Trophoblast cell (in vitro differentiated cells and primary cell): Measurements from ENCODE around the gene DNAJC18.

Experiments
- DNase-seq, 2 donors: peaks; one replicate each; pipeline ENCODE4 v3.0.0-alpha.2; 2016
- H2AFZ ChIP-seq: 2 replicates; pipeline ENCODE4 v1.6.1; 2013; ENCODE audit warnings: low read length, moderate library complexity, mild to moderate bottlenecking; ENCODE audit not compliant: insufficient read depth, poor library complexity
- H2AK5ac ChIP-seq: 2 replicates; pipeline ENCODE4 v1.6.1; 2013; ENCODE audit warnings: mild to moderate bottlenecking, low read length
- H2BK120ac ChIP-seq: 2 replicates; pipeline ENCODE4 v1.6.1; 2013; ENCODE audit warnings: low read length, mild to moderate bottlenecking, moderate library complexity; ENCODE audit not compliant: insufficient read depth, poor library complexity
- H2BK12ac ChIP-seq: 2 replicates; pipeline ENCODE4 v1.6.1; 2013; ENCODE audit warnings: mild to moderate bottlenecking, low read length, moderate library complexity
- H2BK5ac ChIP-seq: 2 replicates; pipeline ENCODE4 v1.6.1; 2013; ENCODE audit warnings: low read length, low read depth, moderate library complexity, mild to moderate bottlenecking; ENCODE audit not compliant: poor library complexity
- H3K14ac ChIP-seq: 2 replicates; pipeline ENCODE4 v1.6.1; 2013; ENCODE audit warnings: mild to moderate bottlenecking, low read length
- H3K18ac ChIP-seq: 2 replicates; pipeline ENCODE4 v1.6.1; 2013; ENCODE audit warnings: mild to moderate bottlenecking, low read length
- H3K23ac ChIP-seq: 2 replicates; pipeline ENCODE4 v1.6.1; 2013; ENCODE audit warnings: low read length
- H3K27ac ChIP-seq: 2 replicates; pipeline ENCODE4 v1.5.1; 2013; ENCODE audit warnings: low read depth, mild to moderate bottlenecking, inconsistent platforms, low read length, moderate library complexity
- H3K27me3 ChIP-seq: 2 replicates; pipeline ENCODE4 v1.6.1; 2013; ENCODE audit warnings: inconsistent platforms, mild to moderate bottlenecking, low read length, moderate library complexity; ENCODE audit not compliant: insufficient read depth
- H3K36me3 ChIP-seq, 2 experiments: 1 replicate in 1 of 2; 2 replicates in 1 of 2; pipeline ENCODE4 v1.6.1; 2013; ENCODE audit warnings: low read length in 2 of 2, mild to moderate bottlenecking in 2 of 2, moderate library complexity in 1 of 2; ENCODE audit not compliant: insufficient read depth in 2 of 2, control insufficient read depth in 1 of 2
- H3K4ac ChIP-seq: 2 replicates; pipeline ENCODE4 v1.6.1; 2013; ENCODE audit warnings: low read depth, mild to moderate bottlenecking, low read length, moderate library complexity
- H3K4me1 ChIP-seq, 2 experiments: 1 replicate in 1 of 2; 2 replicates in 1 of 2; pipeline ENCODE4 v1.6.1; 2013; ENCODE audit warnings: low read length in 2 of 2, mild to moderate bottlenecking in 2 of 2, moderate library complexity in 1 of 2; ENCODE audit not compliant: insufficient read depth in 2 of 2, control insufficient read depth in 1 of 2
- H3K4me2 ChIP-seq: 2 replicates; pipeline ENCODE4 v1.6.1; 2013; ENCODE audit warnings: inconsistent platforms, mild to moderate bottlenecking, low read length, moderate library complexity
- H3K4me3 ChIP-seq: 2 replicates; pipeline ENCODE4 v1.5.1; 2013; ENCODE audit warnings: mild to moderate bottlenecking, low read depth, low read length, inconsistent platforms
- H3K79me1 ChIP-seq: one replicate; pipeline ENCODE4 v1.6.1; 2013; ENCODE audit warnings: low read length
- H3K79me2 ChIP-seq: 2 replicates; pipeline ENCODE4 v1.6.1; 2013; ENCODE audit warnings: low read length, mild to moderate bottlenecking; ENCODE audit not compliant: control insufficient read depth, insufficient read depth, poor library complexity
- H3K9ac ChIP-seq: 2 replicates; pipeline ENCODE4 v1.6.1; 2013; ENCODE audit warnings: mild to moderate bottlenecking, low read length
- H3K9me3 ChIP-seq: 2 replicates; pipeline ENCODE4 v1.6.1; 2013; ENCODE audit warnings: low read depth, mild to moderate bottlenecking, control low read depth, inconsistent platforms, low read length; ENCODE audit not compliant: insufficient read depth
- H4K12ac ChIP-seq: 2 replicates; pipeline ENCODE4 v1.6.1; 2013; ENCODE audit warnings: low read depth, mild to moderate bottlenecking, low read length, moderate library complexity
- H4K8ac ChIP-seq: 2 replicates; pipeline ENCODE4 v1.6.1; 2013; ENCODE audit warnings: low read depth, mild to moderate bottlenecking, low read length, moderate library complexity
- H4K91ac ChIP-seq: one replicate; pipeline ENCODE4 v1.6.1; 2013; ENCODE audit warnings: low read depth, mild to moderate bottlenecking, low read length, moderate library complexity
- WGBS: extraction: QIAGEN DNeasy Blood & Tissue Kit; methylation state at CpG from one replicate; pipeline ENCODE4 v1.1.7; 2013; ENCODE audit warnings: missing lambda C conversion rate; ENCODE audit not compliant: insufficient read length, insufficient coverage; ENCODE audit errors: extremely low coverage; 5-methylcytosine and 5-hydroxymethylcytosine counted together

Gene DNAJC18

GRCh38 chr5:139419226-139420192 is 19.8 kb downstream of the DNAJC18 start:
- Histone ChIP-seq H4K91ac (no peak overlapping the region), H2BK12ac (no peak overlapping the region), H3K36me3 (peaks cover 2 to 5% of the 10 kb centered on the region in 2 experiments), H3K14ac (no peak overlapping the region), H3K27ac (no peak overlapping the region), H3K4me3 (no peak overlapping the region), H2AK5ac (no peak overlapping the region), H4K8ac (no peak overlapping the region), H3K4ac (no peak overlapping the region), H3K79me2 (no peaks in the 10 kb centered on the region), H3K4me2 (no peak overlapping the region), H4K12ac (no peak overlapping the region), H2BK120ac (no peak overlapping the region), H3K79me1 (no peaks in the 10 kb centered on the region), H3K18ac (no peak overlapping the region), H3K4me1 (no peaks in the 10 kb centered on the region), H2BK5ac (no peak overlapping the region), H3K27me3 (no peaks in the 10 kb centered on the region), H3K9ac (no peak overlapping the region), H2AFZ (no peak overlapping the region), H3K23ac (no peak overlapping the region), H3K9me3 (no peaks in the 10 kb centered on the region)
- WGBS, result no CpG with 5 or more reads among the region's 9 CpGs
- DNase-seq, result no peak

GRCh38 chr5:139418793-139419192 is 20.5 kb downstream of the DNAJC18 start:
- Histone ChIP-seq H3K9me3 (no peaks in the 10 kb centered on the region), H3K27me3 (no peaks in the 10 kb centered on the region), H3K27ac (no peak overlapping the region), H4K91ac (no peak overlapping the region), H3K14ac (no peak overlapping the region), H3K4me2 (no peak overlapping the region), H3K36me3 (peaks cover 0 to 5% of the 10 kb centered on the region in 2 experiments), H3K4me3 (no peak overlapping the region), H3K9ac (no peak overlapping the region), H3K23ac (no peak overlapping the region), H2BK12ac (no peak overlapping the region), H3K79me1 (no peaks in the 10 kb centered on the region), H2AK5ac (no peak overlapping the region), H2AFZ (no peak overlapping the region), H4K12ac (no peak overlapping the region), H3K4ac (no peak overlapping the region), H2BK120ac (no peak overlapping the region), H3K4me1 (no peaks in the 10 kb centered on the region), H3K18ac (no peak overlapping the region), H3K79me2 (no peaks in the 10 kb centered on the region), H2BK5ac (no peak overlapping the region), H4K8ac (no peak overlapping the region)
- WGBS, result no CpG with 5 or more reads among the region's 1 CpG
- no peak for DNase-seq

- Histone ChIP-seq H3K4me3 (no peak overlapping the region), H3K27ac (no peak overlapping the region), H3K79me1 (no peaks in the 10 kb centered on the region), H3K23ac (no peak overlapping the region), H2BK12ac (no peak overlapping the region), H2AFZ (no peak overlapping the region), H3K9ac (no peak overlapping the region), H2AK5ac (no peak overlapping the region), H3K27me3 (no peaks in the 10 kb centered on the region), H3K36me3 (peaks cover 2 to 5% of the 10 kb centered on the region in 2 experiments), H3K4ac (no peak overlapping the region), H4K8ac (no peak overlapping the region), H4K12ac (no peak overlapping the region), H3K79me2 (no peaks in the 10 kb centered on the region), H3K18ac (no peak overlapping the region), H2BK5ac (no peak overlapping the region), H3K14ac (no peak overlapping the region), H3K4me2 (no peak overlapping the region), H3K9me3 (no peaks in the 10 kb centered on the region), H3K4me1 (no peaks in the 10 kb centered on the region), H4K91ac (no peak overlapping the region), H2BK120ac (no peak overlapping the region)
- DNase-seq, result no peak
- WGBS, result no CpG with 5 or more reads among the region's 4 CpGs
Measured at GRCh38 chr5:139417214-139417613, 22.1 kb downstream of the DNAJC18 start.

- no peak overlapping the region for H3K4me2 ChIP-seq
- H2BK5ac ChIP-seq, result no peak overlapping the region
- no peaks in the 10 kb centered on the region for H3K4me1 ChIP-seq
- H3K79me2 ChIP-seq, result no peaks in the 10 kb centered on the region
- no peak overlapping the region for H4K12ac ChIP-seq
- no peak overlapping the region for H3K18ac ChIP-seq
- no peak overlapping the region for H2BK12ac ChIP-seq
- H4K91ac ChIP-seq, result no peak overlapping the region
- H3K9ac ChIP-seq, result no peak overlapping the region
- H3K79me1 ChIP-seq, result no peaks in the 10 kb centered on the region
- no peak overlapping the region for H3K23ac ChIP-seq
- H3K9me3 ChIP-seq, result no peaks in the 10 kb centered on the region
- no peak overlapping the region for H3K4ac ChIP-seq
- H3K27me3 ChIP-seq, result no peaks in the 10 kb centered on the region
- no peak overlapping the region for H3K27ac ChIP-seq
- H3K4me3 ChIP-seq, result no peak overlapping the region
- no peak overlapping the region for H4K8ac ChIP-seq
- H2BK120ac ChIP-seq, result no peak overlapping the region
- H2AK5ac ChIP-seq, result no peak overlapping the region
- no CpG with 5 or more reads among the region's 9 CpGs for WGBS
- no peak for DNase-seq
- H3K14ac ChIP-seq, result no peak overlapping the region
- no peak overlapping the region for H2AFZ ChIP-seq
- H3K36me3 ChIP-seq, result peaks cover 2 to 5% of the 10 kb centered on the region in 2 experiments
Measured at GRCh38 chr5:139416651-139417050, 22.7 kb downstream of the DNAJC18 start.
